GM18870 (cell line): Measurements from ENCODE around the gene PIK3R5.

ENCODE experiments used
- ATAC-seq: cut with Tn5 transposase; IDR thresholded peaks from one replicate; pipeline ENCODE4 v1.9.1; 2021; ENCODE audit warnings: moderate library complexity; ENCODE audit not compliant: unreplicated experiment

The PIK3R5 gene

GRCh38 chr17:8839410-8839935 lies 126.0 kb downstream of the PIK3R5 start:
- ATAC-seq, result no peak

GRCh38 chr17:8838551-8839095 lies 126.9 kb downstream of the PIK3R5 start:
- ATAC-seq, result no peak

DNA sequence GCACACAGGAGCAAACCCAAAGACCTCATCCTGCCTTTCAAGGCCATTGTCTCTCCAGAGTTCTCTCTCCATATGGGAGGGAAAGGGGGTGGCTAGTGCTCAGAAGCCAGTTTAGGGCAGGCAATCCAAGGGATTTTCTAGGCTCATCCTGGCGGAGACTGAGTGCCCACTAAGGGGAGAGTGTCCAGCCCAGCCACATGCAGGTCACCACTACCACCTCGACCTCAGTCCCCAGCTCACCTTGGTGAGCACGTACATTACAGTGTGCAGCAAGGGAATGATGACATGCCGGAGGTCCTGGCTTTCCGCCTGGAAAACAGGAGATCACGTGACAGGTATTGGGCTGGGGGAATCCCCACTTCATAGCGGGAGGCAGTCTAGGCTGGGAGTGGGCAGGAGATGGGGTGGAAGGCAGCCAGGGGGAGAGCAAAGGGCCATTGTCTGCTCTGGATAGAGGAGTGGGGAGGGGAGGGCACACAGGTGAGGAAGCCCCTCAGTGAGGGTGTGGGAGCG lies 127.9 kb downstream of the PIK3R5 start:
- ATAC-seq, result no peak

DNA sequence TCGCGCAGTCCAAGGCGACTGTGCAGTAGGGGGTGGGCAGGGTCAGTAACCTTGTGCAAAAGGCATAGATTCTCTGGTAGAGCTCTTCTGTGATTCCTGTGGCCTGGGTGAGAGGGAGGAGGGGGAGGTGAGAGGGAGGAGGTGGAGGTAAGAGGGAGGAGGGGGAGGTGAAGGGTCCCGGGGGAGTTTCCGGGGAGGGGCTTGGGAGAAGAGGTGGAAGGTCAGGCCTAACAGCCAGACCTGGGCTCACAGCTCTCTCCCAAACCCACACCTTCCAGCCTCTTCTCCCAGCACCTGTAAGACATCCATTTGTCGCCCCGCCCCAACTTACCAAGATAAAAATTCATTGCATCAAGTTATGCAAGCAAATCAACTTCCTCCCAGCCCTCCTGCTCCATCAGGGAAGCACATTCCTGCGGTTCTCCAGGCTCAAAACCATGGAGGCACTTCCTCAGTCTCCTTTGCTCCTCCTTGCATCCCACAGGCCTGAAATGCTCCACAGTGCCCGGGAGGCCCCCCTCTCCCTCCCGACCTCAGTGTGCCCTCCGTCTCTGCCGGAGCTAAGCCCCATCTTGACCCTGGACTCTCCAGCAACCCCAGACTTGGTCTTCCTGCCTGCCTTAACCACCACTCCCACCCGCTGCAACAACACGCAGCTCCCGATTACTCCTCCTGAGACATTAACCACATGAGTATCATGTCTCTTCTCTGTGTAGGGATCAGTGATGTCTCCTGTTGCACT lies 128.5 kb downstream of the PIK3R5 start:
- ATAC-seq, result no peak

- no peak for ATAC-seq
These were observed 129.7 kb downstream of the PIK3R5 start for GRCh38 chr17:8835631-8836364.

DNA sequence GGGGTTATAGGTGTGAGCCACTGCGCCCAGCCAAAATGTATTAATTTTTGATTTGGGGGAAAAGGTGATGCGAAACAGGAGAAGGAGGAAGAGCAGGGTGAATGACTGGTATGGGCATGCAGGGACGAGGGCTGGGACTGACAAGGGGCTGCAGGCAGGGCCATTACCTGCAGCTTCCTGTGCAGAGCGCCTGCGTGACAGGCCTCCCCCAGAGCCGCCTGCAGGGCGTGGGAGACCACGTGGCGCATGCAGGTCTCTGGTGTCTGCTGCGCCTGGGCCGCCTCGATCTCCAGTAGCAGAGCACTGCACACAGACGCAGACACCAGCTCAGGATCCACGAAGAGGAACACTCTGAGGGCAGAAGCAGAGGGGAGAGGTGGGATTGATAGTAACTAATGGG lies 130.4 kb downstream of the PIK3R5 start:
- no peak for ATAC-seq

DNA sequence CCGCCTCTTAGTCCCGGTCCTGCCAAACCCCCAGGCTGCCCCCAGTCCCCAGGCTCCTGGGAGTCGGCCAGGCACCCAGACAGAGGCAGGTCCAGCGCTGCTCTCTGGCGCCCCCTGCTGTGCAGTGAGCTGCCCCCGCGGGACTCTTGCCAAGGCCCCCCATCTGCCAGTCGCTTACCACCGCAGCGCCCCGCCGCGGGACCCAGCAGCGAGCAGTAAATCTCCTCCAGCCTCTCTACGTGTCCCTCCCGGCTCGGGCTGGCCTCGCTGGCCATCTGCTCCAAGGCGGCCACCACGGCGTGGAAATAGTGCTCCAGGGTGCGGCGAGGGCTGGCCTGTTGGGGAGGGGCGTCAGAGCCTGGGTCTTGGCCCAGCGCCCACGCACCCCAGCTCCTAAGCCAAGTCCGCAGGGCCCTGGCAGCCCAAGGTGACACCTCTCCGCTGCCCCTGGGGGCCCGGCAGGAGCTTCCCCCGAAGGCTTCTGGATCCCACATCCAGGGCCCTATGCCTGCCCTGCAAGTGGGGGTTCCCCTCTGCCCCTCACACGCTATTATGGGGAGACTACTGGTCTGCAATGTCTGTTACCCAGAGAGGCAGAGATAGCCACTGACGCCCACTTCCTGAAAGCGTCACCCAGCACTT lies 132.7 kb downstream of the PIK3R5 start:
- no peak for ATAC-seq

DNA sequence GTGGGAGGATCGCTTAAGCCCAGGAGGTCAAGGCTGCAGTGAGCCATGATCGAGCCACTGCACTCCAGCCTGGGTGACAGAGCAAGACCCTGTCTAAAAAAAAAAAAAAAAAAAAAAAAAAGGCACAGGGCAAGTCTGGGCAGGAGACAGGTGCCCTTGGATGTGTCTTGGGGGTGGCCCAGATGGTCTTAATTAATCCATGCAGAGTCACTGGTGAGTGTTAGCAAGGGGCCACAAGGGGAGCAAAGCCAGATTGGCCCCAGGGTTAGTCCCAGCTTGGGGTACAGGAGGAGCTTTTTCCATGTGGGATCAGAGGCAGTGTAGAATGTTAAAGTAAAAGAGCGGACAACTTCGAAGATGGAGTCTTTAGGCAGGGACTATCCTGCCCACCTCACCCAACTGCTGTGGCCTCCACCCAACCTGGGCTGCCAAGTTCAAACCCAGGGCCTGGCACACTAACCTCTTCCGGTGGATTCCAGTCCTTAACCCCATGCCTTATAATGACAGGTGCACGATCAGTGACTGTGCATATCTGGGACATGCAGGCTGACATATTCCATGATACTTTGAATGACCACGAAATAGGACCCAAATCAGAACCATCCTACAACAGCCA lies 134.2 kb downstream of the PIK3R5 start:
- no peak for ATAC-seq

DNA sequence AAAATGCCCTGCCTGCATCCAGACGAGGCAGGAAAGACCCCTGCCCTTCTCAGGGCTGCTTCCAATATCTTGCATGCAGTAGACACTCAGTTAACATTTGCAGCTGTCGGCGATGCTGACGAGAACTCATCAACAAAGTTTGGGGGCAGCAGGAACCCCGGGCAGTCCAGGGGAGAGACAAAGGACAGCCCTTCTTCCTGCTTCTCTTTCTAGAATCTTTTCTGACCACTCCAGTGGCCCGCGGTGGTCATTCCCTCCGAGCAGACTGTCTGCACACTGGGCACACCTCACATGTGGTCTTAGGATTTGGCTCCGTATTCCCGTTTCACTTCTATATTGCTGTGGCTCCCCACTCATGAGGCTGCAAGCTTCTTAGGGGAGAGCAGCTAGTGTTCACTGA lies 135.4 kb downstream of the PIK3R5 start:
- no peak for ATAC-seq

GRCh38 chr17:8829036-8829941 lies 136.2 kb downstream of the PIK3R5 start:
- ATAC-seq, result no peak
